GM19372 (cell line): ENCODE data around the gene TESK2.

ENCODE experiments used
- ATAC-seq: cut with Tn5 transposase; IDR thresholded peaks from one replicate; pipeline ENCODE4 v1.9.1; 2021; ENCODE audit warnings: mild to moderate bottlenecking, low read depth, moderate library complexity; ENCODE audit not compliant: unreplicated experiment

TESK2 gene

GRCh38 chr1:45429561-45430159 is 61.3 kb downstream of the TESK2 start:
- no peak for ATAC-seq

GRCh38 chr1:45423906-45424678 is 66.9 kb downstream of the TESK2 start:
- ATAC-seq: no peak

- no peak for ATAC-seq
Observed at GRCh38 chr1:45421935-45422334, 69.0 kb downstream of the TESK2 start.

GRCh38 chr1:45414746-45415145 is 76.2 kb downstream of the TESK2 start:
- ATAC-seq: no peak

GRCh38 chr1:45412899-45413298 is 78.1 kb downstream of the TESK2 start:
- no peak for ATAC-seq

GRCh38 chr1:45411510-45411899 is 79.5 kb downstream of the TESK2 start:
- no peak for ATAC-seq

- ATAC-seq: no peak
Observed at GRCh38 chr1:45410850-45411509, 80.0 kb downstream of the TESK2 start.

GRCh38 chr1:45409276-45409675 is 81.7 kb downstream of the TESK2 start:
- ATAC-seq: no peak

GRCh38 chr1:45407629-45408287 is 83.2 kb downstream of the TESK2 start:
- ATAC-seq: no peak

GRCh38 chr1:45405636-45406035 is 85.3 kb downstream of the TESK2 start:
- ATAC-seq: no peak

- no peak for ATAC-seq
Observed at GRCh38 chr1:45403718-45404117, 87.2 kb downstream of the TESK2 start.

- no peak for ATAC-seq
Observed at GRCh38 chr1:45403298-45403697, 87.7 kb downstream of the TESK2 start.

- ATAC-seq: no peak
Observed at GRCh38 chr1:45401524-45401923, 89.4 kb downstream of the TESK2 start.

GRCh38 chr1:45400049-45400448 is 90.9 kb downstream of the TESK2 start:
- no peak for ATAC-seq

GRCh38 chr1:45397285-45397684 is 93.7 kb downstream of the TESK2 start:
- ATAC-seq: no peak

GRCh38 chr1:45395582-45395981 is 95.4 kb downstream of the TESK2 start:
- ATAC-seq: no peak

GRCh38 chr1:45395051-45395450 is 95.9 kb downstream of the TESK2 start:
- no peak for ATAC-seq

GRCh38 chr1:45394342-45394741 is 96.6 kb downstream of the TESK2 start:
- ATAC-seq: peak; percentile 76

GRCh38 chr1:45393718-45394302 is 97.2 kb downstream of the TESK2 start:
- ATAC-seq: peak; percentile 53

- no peak for ATAC-seq
Observed at GRCh38 chr1:45386219-45386618, 104.7 kb downstream of the TESK2 start.

- ATAC-seq: no peak
Observed at GRCh38 chr1:45385302-45385701, 105.7 kb downstream of the TESK2 start.
